Measurements from ENCODE around the gene HS6ST2.

DNA sequence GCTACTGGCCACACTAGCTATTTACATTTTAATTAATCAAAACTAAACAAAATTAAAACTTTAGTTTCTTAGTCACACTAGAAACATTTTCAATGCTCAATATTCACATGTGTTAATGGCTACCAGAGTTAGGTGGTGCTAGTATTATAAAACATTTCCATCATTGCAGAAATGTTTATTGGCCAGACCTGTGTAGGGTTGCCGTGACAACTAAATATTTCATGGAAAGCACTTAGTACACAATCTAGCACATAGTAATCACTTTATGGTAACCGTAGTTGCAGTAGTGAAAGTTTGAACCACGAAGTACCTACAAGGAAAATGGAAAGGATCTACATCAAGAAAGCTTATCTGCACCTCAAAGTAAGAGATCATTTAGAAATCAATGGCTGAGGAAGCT lies 95.9 kb downstream of the HS6ST2 start:
- TF ChIP-seq, protein P1, sequence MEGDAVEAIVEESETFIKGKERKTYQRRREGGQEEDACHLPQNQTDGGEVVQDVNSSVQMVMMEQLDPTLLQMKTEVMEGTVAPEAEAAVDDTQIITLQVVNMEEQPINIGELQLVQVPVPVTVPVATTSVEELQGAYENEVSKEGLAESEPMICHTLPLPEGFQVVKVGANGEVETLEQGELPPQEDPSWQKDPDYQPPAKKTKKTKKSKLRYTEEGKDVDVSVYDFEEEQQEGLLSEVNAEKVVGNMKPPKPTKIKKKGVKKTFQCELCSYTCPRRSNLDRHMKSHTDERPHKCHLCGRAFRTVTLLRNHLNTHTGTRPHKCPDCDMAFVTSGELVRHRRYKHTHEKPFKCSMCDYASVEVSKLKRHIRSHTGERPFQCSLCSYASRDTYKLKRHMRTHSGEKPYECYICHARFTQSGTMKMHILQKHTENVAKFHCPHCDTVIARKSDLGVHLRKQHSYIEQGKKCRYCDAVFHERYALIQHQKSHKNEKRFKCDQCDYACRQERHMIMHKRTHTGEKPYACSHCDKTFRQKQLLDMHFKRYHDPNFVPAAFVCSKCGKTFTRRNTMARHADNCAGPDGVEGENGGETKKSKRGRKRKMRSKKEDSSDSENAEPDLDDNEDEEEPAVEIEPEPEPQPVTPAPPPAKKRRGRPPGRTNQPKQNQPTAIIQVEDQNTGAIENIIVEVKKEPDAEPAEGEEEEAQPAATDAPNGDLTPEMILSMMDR (IDR thresholded peaks at IDR 0.05; ENCODE audit: low read length) = no peak
- TF ChIP-seq EZH2 (IDR thresholded peaks at IDR 0.05; ENCODE audit: borderline replicate concordance, low read length) = no peak
